ENCODE results near the gene TSNAXIP1. TPM values are rescaled to one million over a fixed set of nuclear protein-coding genes. Genes with fewer than 3 reads are reported as not detected.

The TSNAXIP1 gene
- total and polyA plus RNA-seq, 9 donors: 0.80 to 1.9 (median 1.5) TPM

DNA sequence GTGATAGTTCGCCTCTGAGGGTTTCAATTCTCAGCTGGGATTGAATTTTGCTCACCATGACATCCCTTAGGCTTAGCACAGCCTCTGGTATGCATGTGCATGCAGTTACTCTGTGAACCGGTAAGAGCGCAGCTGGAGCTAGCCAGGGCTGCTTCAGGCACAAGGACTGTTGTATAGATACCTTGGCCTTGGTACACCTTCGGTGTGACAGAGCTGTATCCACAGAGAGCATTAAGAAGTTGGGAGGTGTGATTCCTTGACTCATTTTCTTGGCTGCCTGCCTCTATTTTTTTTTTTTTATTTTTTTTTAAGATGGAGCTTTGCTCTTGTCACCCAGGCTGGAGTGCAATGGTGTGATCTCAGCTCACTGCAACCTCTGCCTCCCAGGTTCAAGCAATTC lies 37.8 kb downstream of the TSNAXIP1 start:
- peaks cover 56% of the 10 kb centered on the region for H3K4me1 ChIP-seq (ENCODE audit: control insufficient read depth, insufficient read depth, low read length)

DNA sequence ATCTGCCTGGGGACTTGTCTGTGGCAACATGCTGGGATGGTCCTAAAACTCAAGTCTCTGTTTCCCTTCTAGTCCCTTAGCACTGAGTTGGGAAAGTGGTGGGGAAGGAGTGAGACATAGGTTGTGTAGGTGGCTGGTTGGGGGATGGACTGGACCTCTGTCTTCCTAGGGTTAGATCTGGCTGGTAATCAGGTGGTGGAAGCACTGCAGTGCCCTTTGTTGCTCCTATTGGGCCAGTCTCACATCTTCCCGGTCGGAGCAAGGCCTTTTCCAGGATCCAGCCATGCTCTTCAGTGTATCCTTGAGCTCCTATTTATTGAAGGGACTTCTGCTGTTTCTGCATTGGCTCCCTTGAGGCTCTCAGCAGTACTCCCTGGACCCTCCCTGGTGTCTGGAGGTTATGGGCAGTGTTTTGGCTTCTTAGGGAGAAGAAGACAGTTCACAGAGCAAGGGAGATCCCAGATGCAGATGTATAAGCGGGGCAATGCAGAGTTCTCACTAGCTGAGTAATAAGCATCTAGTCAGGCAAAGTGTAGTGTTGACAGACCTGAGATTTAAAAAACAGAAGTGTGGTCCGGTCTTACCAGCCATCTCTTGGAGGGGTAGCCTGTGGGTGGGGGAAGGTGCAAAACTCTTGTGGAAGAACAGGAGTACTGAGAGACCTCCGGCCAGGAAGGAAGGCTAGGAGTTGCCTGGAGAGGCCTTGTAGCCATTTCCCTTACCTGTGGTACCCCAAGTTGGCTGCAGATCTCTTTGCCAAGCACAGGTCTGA lies 38.8 kb downstream of the TSNAXIP1 start:
- H3K4me1 ChIP-seq (ENCODE audit: control insufficient read depth, insufficient read depth, low read length): peaks cover 56% of the 10 kb centered on the region

More for the DNA sequence above, 37.8 kb downstream of the TSNAXIP1 start:
- H3K27me3 ChIP-seq (ENCODE audit: control insufficient read depth, insufficient read depth, low read length): no peaks in the 10 kb centered on the region
- no peak overlapping the region for H3K27ac ChIP-seq (ENCODE audit: low read length)
- no peak overlapping the region for H3K4me3 ChIP-seq (ENCODE audit: low read length)
- DNase-seq: peak; percentile 26
- H3K9me3 ChIP-seq (replicated peaks; ENCODE audit: control insufficient read depth, low read depth, low read length): no peaks in the 10 kb centered on the region
- WGBS (ENCODE audit: insufficient coverage): 40% methylated on average over 4 of the region's 4 CpGs
- H3K36me3 ChIP-seq (ENCODE audit: control insufficient read depth, insufficient read depth, low read length): peaks cover 9% of the 10 kb centered on the region

DNA sequence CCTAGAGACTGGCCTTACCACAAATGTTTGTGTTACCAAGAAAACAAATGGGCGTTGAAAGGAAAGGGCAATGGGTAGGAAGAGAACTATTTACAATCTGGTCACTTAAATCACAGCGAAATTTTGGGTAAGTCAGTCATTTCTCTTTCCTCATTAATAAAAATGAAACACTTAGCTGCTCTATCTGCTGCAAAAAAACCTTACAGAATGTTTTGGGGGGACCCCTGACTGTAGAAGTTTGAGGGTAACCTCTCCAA lies 39.3 kb downstream of the TSNAXIP1 start:
- Histone ChIP-seq H3K4me3 (ENCODE audit: low read length) (peak overlapping the region; percentile 88), H3K36me3 (ENCODE audit: control insufficient read depth, insufficient read depth, low read length) (peaks cover 9% of the 10 kb centered on the region), H3K9me3 (replicated peaks; ENCODE audit: control insufficient read depth, low read depth, low read length) (no peaks in the 10 kb centered on the region), H3K27me3 (ENCODE audit: control insufficient read depth, insufficient read depth, low read length) (no peaks in the 10 kb centered on the region), H3K4me1 (ENCODE audit: control insufficient read depth, insufficient read depth, low read length) (peaks cover 56% of the 10 kb centered on the region), H3K27ac (ENCODE audit: low read length) (peak overlapping the region; percentile 99)
- no CpG with 5 or more reads among the region's 2 CpGs for WGBS (ENCODE audit: insufficient coverage)
- DNase-seq: peak; percentile 18

More for the DNA sequence above, 38.8 kb downstream of the TSNAXIP1 start:
- DNase-seq: no peak
- WGBS (ENCODE audit: insufficient coverage): 53% methylated on average over 5 of the region's 5 CpGs
- H3K9me3 ChIP-seq (replicated peaks; ENCODE audit: control insufficient read depth, low read depth, low read length): no peaks in the 10 kb centered on the region
- H3K4me3 ChIP-seq (ENCODE audit: low read length): peak overlapping the region; percentile 88
- H3K27ac ChIP-seq (ENCODE audit: low read length): peak overlapping the region; percentile 99
- H3K36me3 ChIP-seq (ENCODE audit: control insufficient read depth, insufficient read depth, low read length): peaks cover 9% of the 10 kb centered on the region
- no peaks in the 10 kb centered on the region for H3K27me3 ChIP-seq (ENCODE audit: control insufficient read depth, insufficient read depth, low read length)

DNA sequence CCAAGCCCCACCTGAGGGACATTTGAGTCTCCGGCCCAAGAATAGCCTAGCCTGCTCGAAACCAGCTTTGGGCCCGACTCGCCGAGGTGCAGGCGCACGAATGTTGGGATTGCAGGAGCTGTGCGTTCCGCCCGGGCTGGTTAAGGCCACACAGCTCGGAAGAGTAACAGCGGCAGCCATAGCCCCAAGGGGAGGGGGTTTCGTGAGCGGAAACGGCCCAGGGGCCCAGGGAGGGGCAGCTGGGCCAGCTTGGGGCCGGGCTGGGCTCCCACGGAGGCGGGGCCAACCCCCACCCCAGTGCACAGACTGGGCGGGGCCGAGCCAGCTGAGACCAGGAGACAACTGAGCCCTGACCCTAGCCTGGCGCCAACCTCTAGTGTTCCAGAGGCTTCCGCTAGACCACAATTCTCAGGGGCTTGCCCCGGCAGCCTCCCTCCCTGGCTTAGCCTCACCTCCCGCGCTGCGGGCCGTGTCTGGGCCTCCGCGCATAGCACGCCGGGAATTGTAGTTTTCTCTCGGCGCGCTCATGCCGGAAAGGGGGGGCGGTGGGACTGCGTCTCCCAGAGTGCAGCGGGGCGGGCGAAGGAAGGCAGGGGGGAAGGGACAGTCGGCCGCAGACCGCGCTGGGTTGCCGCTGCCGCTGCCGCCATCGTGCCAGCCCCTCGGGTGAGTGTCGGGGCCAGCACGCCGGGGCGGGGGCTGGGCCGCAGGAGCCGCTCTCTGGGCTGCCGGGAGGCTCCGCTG lies 39.8 kb downstream of the TSNAXIP1 start, which contains the start of gene NUTF2:
Gene NUTF2 (plus strand): TSS at position 614 of the 744 bp plus-strand sequence. CDS start 18,198 bp downstream, outside the sequence.
- Histone ChIP-seq H3K27ac (ENCODE audit: low read length) (peak within 1 kb of the TSS; percentile 99), H3K27me3 (ENCODE audit: control insufficient read depth, insufficient read depth, low read length) (no peaks in the 10 kb centered on the region), H3K9me3 (replicated peaks; ENCODE audit: control insufficient read depth, low read depth, low read length) (no peaks in the 10 kb centered on the region), H3K4me3 (ENCODE audit: low read length) (peak within 1 kb of the TSS; percentile 88), H3K36me3 (ENCODE audit: control insufficient read depth, insufficient read depth, low read length) (peaks cover 9% of the 10 kb centered on the region), H3K4me1 (ENCODE audit: control insufficient read depth, insufficient read depth, low read length) (peaks cover 53% of the 10 kb centered on the region)
- WGBS (ENCODE audit: insufficient coverage): 0% methylated on average over 54 of the region's 57 CpGs
- peak; percentile 99 for DNase-seq

DNA sequence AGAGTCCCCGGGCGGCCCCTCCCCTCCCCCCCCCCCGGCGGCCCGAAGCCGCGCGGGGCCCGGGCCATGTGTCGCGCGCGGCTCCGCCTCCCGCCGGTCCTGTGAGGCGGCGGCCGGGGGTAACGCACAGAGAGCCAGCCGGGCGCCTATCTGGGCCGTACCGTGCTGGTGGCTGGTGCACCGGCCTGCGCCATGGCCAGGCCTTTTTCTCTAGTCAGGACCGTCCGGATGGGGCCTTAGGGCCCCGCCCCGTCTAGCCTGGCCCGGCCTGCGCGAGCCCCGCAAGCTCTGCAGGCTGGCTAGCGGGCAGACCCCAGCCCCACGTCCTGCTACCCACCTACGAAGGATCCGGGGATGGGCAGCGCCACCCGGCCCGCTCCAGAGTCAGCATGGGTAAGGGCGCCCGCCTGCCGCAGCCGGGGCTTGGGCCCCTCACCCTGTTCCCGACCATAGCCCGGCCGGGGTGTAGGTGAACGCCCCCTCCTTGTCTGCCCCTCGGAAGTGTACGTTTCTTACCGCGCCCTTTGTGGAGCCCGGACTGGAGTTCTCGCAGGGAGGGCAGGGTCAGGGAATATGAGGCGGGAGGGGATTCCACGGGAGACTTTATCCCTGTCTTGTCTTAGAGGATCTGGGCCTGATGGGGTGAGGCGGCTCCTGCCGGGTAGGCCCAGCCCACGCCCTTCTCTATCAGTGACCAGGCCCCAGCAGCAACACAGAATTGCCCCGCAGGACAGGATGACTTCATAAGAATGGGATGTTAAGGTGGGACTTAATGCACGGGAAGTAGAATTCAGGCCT lies 40.6 kb downstream of the TSNAXIP1 start, which contains the start of gene CENPT:
Gene CENPT (minus strand): TSS at position 630 of the 798 bp plus-strand sequence. CDS start 13,834 bp downstream, outside the sequence.
- Histone ChIP-seq H3K4me1 (ENCODE audit: control insufficient read depth, insufficient read depth, low read length) (peaks cover 50% of the 10 kb centered on the region), H3K4me3 (ENCODE audit: low read length) (peak within 1 kb of the TSS; percentile 88), H3K9me3 (replicated peaks; ENCODE audit: control insufficient read depth, low read depth, low read length) (no peaks in the 10 kb centered on the region), H3K36me3 (ENCODE audit: control insufficient read depth, insufficient read depth, low read length) (peaks cover 12% of the 10 kb centered on the region), H3K27me3 (ENCODE audit: control insufficient read depth, insufficient read depth, low read length) (no peaks in the 10 kb centered on the region), H3K27ac (ENCODE audit: low read length) (peak within 1 kb of the TSS; percentile 99)
- WGBS (ENCODE audit: insufficient coverage): 0% methylated on average over 51 of the region's 62 CpGs
- peak; percentile 43 for DNase-seq

DNA sequence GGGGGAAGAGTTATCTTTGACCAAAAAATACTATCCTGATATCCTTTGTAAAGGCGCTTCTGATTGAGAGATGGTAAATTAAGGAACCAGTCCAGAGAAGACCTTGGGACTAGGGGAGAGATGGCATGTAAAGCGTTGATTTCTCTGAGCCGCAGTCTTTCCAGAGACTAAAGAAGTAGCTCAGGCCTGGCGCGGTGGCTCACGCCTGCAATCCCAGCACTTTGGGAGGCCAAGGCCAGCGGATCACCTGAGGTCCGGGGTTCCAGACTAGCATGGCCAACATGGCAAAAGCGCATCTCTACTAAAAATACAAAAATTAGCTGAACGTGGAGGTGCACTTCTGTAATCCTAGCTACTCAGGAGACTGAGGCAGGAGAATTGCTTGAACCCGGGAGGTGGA lies 41.4 kb downstream of the TSNAXIP1 start:
- peaks cover 45% of the 10 kb centered on the region for H3K4me1 ChIP-seq (ENCODE audit: control insufficient read depth, insufficient read depth, low read length)
- peak overlapping the region; percentile 91 for H3K27ac ChIP-seq (ENCODE audit: low read length)
- peaks cover 14% of the 10 kb centered on the region for H3K36me3 ChIP-seq (ENCODE audit: control insufficient read depth, insufficient read depth, low read length)
- H3K9me3 ChIP-seq (replicated peaks; ENCODE audit: control insufficient read depth, low read depth, low read length): no peaks in the 10 kb centered on the region
- peak overlapping the region; percentile 88 for H3K4me3 ChIP-seq (ENCODE audit: low read length)
- 80% methylated on average over 8 of the region's 11 CpGs for WGBS (ENCODE audit: insufficient coverage)
- no peak for DNase-seq
- no peaks in the 10 kb centered on the region for H3K27me3 ChIP-seq (ENCODE audit: control insufficient read depth, insufficient read depth, low read length)

DNA sequence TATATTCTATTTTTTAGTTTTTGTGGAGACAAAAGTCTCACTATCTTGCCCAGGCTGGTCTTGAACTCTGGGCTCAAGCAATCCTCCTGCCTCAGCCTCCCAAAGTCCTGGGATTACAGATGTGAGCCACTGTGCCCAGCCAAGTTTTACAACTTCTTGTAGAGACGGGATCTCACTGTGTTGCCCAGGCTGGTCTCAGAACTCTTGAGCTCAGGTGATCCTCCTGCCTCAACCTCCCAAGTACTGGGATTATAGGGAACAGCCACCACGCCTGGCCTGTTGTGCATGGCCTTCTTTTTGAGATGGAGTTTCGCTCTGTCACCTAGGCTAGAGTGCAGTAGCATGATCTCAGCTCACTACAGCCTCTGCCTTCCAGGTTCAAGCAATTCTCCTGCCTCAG lies 47.0 kb downstream of the TSNAXIP1 start:
- no peaks in the 10 kb centered on the region for H3K9me3 ChIP-seq (replicated peaks; ENCODE audit: control insufficient read depth, low read depth, low read length)
- peaks cover 35% of the 10 kb centered on the region for H3K4me1 ChIP-seq (ENCODE audit: control insufficient read depth, insufficient read depth, low read length)
- H3K27me3 ChIP-seq (ENCODE audit: control insufficient read depth, insufficient read depth, low read length): no peaks in the 10 kb centered on the region
- H3K27ac ChIP-seq (ENCODE audit: low read length): no peak overlapping the region
- H3K4me3 ChIP-seq (ENCODE audit: low read length): no peak overlapping the region
- H3K36me3 ChIP-seq (ENCODE audit: control insufficient read depth, insufficient read depth, low read length): peaks cover 21% of the 10 kb centered on the region
- DNase-seq: no peak
- WGBS (ENCODE audit: insufficient coverage): 93% methylated on average over 3 of the region's 3 CpGs

DNA sequence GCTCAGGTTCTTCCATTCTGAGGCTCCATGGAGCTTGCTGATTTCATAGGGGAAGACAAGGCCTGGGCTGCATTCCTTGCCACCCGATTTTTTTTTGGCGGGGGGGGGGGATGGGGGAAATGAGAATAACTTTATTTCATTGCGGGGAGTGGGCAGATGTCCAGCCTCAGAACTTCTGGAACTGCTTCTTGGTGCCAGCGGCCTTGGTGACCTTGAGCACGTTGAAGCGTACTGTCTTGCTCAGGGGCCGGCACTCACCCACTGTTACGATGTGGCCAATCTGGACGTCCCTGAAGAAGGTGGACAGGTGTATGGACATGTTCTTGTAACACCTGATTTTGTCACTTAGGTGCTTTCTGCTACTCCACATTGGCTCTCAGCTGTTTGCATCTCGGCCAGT lies 49.1 kb downstream of the TSNAXIP1 start:
- H3K27me3 ChIP-seq (ENCODE audit: control insufficient read depth, insufficient read depth, low read length): no peaks in the 10 kb centered on the region
- H3K36me3 ChIP-seq (ENCODE audit: control insufficient read depth, insufficient read depth, low read length): peaks cover 22% of the 10 kb centered on the region
- no peak overlapping the region for H3K4me3 ChIP-seq (ENCODE audit: low read length)
- DNase-seq: no peak
- H3K4me1 ChIP-seq (ENCODE audit: control insufficient read depth, insufficient read depth, low read length): peaks cover 38% of the 10 kb centered on the region
- no peak overlapping the region for H3K27ac ChIP-seq (ENCODE audit: low read length)
- H3K9me3 ChIP-seq (replicated peaks; ENCODE audit: control insufficient read depth, low read depth, low read length): no peaks in the 10 kb centered on the region
- 76% methylated on average over 5 of the region's 10 CpGs for WGBS (ENCODE audit: insufficient coverage)

DNA sequence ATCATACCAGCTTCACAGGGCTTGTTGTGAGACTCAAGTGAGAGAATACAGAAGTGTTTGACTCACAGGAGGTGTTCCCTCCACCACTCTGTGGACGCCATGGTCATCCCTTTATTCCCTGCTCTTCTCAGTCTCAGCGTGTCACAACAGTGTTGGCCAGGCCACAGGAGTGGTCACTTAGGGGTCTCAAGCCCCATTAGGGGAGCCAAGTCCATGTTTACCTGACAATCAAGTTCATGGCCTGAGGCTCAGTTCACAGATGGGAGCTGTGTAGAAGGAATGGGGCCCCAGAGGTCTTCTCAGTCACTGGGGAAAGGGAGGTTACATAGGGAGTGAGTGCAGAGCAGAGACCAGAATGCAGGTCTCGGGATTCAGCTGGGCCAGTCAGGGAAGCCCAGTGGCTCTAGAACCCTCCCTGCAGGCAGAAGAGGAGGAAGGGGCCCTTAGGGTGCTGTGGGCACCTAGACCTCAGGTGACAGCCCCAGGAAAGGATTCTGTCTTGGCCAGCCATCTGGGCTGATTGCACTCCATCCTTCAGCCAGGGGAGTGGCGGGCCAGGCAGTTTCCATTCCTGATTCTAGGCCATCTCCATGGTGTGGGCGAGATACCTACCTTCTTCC lies 50.3 kb downstream of the TSNAXIP1 start:
- Histone ChIP-seq H3K27ac (ENCODE audit: low read length) (peak overlapping the region; percentile 74), H3K27me3 (ENCODE audit: control insufficient read depth, insufficient read depth, low read length) (no peaks in the 10 kb centered on the region), H3K4me1 (ENCODE audit: control insufficient read depth, insufficient read depth, low read length) (peaks cover 49% of the 10 kb centered on the region), H3K36me3 (ENCODE audit: control insufficient read depth, insufficient read depth, low read length) (peaks cover 28% of the 10 kb centered on the region), H3K4me3 (ENCODE audit: low read length) (no peak overlapping the region), H3K9me3 (replicated peaks; ENCODE audit: control insufficient read depth, low read depth, low read length) (no peaks in the 10 kb centered on the region)
- 80% methylated on average over 4 of the region's 5 CpGs for WGBS (ENCODE audit: insufficient coverage)
- no peak for DNase-seq
